SK-N-MC (cell line): Measurements from ENCODE around the gene NALCN.

Experiments
- EZH2 ChIP-seq: fragments of 200-600 bp; sonication (generic); IDR thresholded peaks from one replicate; pipeline ENCODE4 v1.6.1; 2017; ENCODE audit warnings: antibody characterized with exemption
- POLR2AphosphoS5 ChIP-seq: IDR thresholded peaks from 2 replicates; pipeline ENCODE4 v1.6.1; 2012; ENCODE audit warnings: mild to moderate bottlenecking, low read depth, low read length, borderline replicate concordance

GRCh38 chr13:101341464-101341863, 74.8 kb downstream of the NALCN start:
- no peak for TF ChIP-seq POLR2AphosphoS5
- TF ChIP-seq EZH2 = no peak
